Mucosa of descending colon (tissue), 3 donors: ENCODE results near the gene TLN1. TPM values are rescaled to one million over a fixed set of nuclear protein-coding genes. Genes with fewer than 3 reads are reported as not detected.

Experiments used
- ATAC-seq: fragments of 200-7000 bp; cut with Tn5 transposase; one replicate; pipeline ENCODE4 v1.9.1; 2020; ENCODE audit warnings: mild to moderate bottlenecking, moderate library complexity
- DNase-seq, 3 donors: peaks; one replicate each; pipeline ENCODE4 v3.0.0-alpha.2; 2020
- H3K36me3 ChIP-seq: fragments of 200-600 bp; one replicate; pipeline ENCODE4 v1.8.0; 2021; ENCODE audit warnings: low read depth, mild to moderate bottlenecking
- H3K4me1 ChIP-seq: fragments of 200-600 bp; one replicate; pipeline ENCODE4 v1.8.0; 2021; ENCODE audit warnings: low read depth, mild to moderate bottlenecking
- H3K4me3 ChIP-seq: fragments of 200-600 bp; one replicate; pipeline ENCODE4 v1.8.0; 2021; ENCODE audit warnings: mild to moderate bottlenecking
- H3K9me3 ChIP-seq: fragments of 200-600 bp; one replicate; pipeline ENCODE4 v1.8.0; 2021; ENCODE audit warnings: mild to moderate bottlenecking
- intact Hi-C, 2 donors: fragments of 100-400 bp; cut with DNase I in 1 of 2; cut with micrococcal nuclease in 1 of 2; formaldehyde crosslinking; loops; one replicate each; pipeline versions ENCODE4 v1.11.0 to v1.11.1; 2022; cut with DNase I, micrococcal nuclease
- total RNA-seq, 3 donors: library from RNA; stranded (reverse); fragmentation: NEBNext Ultra II Directional in 2 of 3; extraction: Animal tissue kit (Norgen Biotek cat#: 25700) in 2 of 3; gene quantifications; one replicate each; pipeline versions ENCODE4 v1.2.1 to v1.2.4, GENCODE V29; 2021 to 2023
- TF ChIP-seq, protein P1 (sequence below): fragments of 200-600 bp; IDR thresholded peaks from one replicate; pipeline ENCODE4 v1.8.0; 2022; ENCODE audit warnings: antibody characterized with exemption, mild to moderate bottlenecking
- donor health status: DM: no; HTN: no; CAD: no; lungs with moderate emphysema.
- donor health status: DM: no; HTN: no; CAD: no.
- donor health status: DM: no; HTN: yes; CAD: no.

Gene TLN1
- total RNA-seq, 3 donors from 2014 or later: 154 to 720 (median 189) TPM

GRCh38 chr9:35723426-35723825 lies 8.6 kb downstream of the TLN1 start:
- TF ChIP-seq, protein P1, sequence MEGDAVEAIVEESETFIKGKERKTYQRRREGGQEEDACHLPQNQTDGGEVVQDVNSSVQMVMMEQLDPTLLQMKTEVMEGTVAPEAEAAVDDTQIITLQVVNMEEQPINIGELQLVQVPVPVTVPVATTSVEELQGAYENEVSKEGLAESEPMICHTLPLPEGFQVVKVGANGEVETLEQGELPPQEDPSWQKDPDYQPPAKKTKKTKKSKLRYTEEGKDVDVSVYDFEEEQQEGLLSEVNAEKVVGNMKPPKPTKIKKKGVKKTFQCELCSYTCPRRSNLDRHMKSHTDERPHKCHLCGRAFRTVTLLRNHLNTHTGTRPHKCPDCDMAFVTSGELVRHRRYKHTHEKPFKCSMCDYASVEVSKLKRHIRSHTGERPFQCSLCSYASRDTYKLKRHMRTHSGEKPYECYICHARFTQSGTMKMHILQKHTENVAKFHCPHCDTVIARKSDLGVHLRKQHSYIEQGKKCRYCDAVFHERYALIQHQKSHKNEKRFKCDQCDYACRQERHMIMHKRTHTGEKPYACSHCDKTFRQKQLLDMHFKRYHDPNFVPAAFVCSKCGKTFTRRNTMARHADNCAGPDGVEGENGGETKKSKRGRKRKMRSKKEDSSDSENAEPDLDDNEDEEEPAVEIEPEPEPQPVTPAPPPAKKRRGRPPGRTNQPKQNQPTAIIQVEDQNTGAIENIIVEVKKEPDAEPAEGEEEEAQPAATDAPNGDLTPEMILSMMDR: no peak
- Histone ChIP-seq H3K4me1 (peaks cover 3% of the 10 kb centered on the region), H3K9me3 (no peaks in the 10 kb centered on the region), H3K36me3 (peaks cover 23% of the 10 kb centered on the region), H3K4me3 (no peak overlapping the region)
- ATAC-seq: no peak
- intact Hi-C loops: no loop called here
- DNase-seq: no peak

DNA sequence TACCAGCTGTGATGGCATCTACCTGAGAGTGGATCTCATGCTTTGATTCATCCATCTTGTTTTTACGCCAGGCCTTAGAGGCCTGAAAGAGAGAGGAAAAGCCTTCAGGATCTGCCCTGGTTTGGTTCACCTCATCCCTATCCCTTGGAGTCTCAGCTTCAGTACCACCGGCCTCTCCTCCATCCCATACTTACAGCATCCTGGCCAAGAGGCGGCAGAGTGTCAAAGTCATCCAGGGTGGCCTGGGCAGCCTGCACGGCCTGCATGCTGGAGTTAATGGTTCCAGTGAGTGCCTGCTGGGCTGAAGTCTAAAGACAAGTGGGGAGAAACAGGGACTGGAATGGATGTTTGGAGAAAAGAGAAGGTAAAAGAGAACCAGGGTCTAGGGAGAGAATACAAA lies 12.4 kb downstream of the TLN1 start:
- H3K9me3 ChIP-seq: no peaks in the 10 kb centered on the region
- intact Hi-C loops: no loop called here
- H3K4me1 ChIP-seq: no peaks in the 10 kb centered on the region
- no peak for DNase-seq
- H3K36me3 ChIP-seq: peaks cover 37% of the 10 kb centered on the region
- TF ChIP-seq, protein P1: no peak
- no peak overlapping the region for H3K4me3 ChIP-seq
- ATAC-seq: no peak

- no peaks in the 10 kb centered on the region for H3K9me3 ChIP-seq
- DNase-seq (no peak), ATAC-seq (peak; percentile 65)
- peaks cover 37% of the 10 kb centered on the region for H3K36me3 ChIP-seq
- TF ChIP-seq, protein P1: no peak
- no peak overlapping the region for H3K4me3 ChIP-seq
- intact Hi-C loops: no loop called here
- H3K4me1 ChIP-seq: no peaks in the 10 kb centered on the region
Observed at GRCh38 chr9:35718721-35719511, 13.1 kb downstream of the TLN1 start.

- TF ChIP-seq, protein P1: no peak
- Histone ChIP-seq H3K9me3 (no peaks in the 10 kb centered on the region), H3K4me1 (no peaks in the 10 kb centered on the region), H3K36me3 (peaks cover 30% of the 10 kb centered on the region), H3K4me3 (no peak overlapping the region)
- no peak for ATAC-seq
- intact Hi-C loops: no loop called here
- no peak for DNase-seq
Observed at GRCh38 chr9:35717132-35717870, 14.7 kb downstream of the TLN1 start.

GRCh38 chr9:35716230-35716629 lies 15.8 kb downstream of the TLN1 start:
- no peak for ATAC-seq
- intact Hi-C loops: no loop called here
- TF ChIP-seq, protein P1: no peak
- no peak for DNase-seq
- no peaks in the 10 kb centered on the region for H3K4me1 ChIP-seq
- peaks cover 29% of the 10 kb centered on the region for H3K36me3 ChIP-seq
- no peaks in the 10 kb centered on the region for H3K9me3 ChIP-seq
- H3K4me3 ChIP-seq: no peak overlapping the region
